Measurements from ENCODE around the gene NFATC3. TPM values are rescaled to one million over a fixed set of nuclear protein-coding genes. Genes with fewer than 3 reads are reported as not detected.
"Not testable (repeated sequence)": the region's sequence is repeated elsewhere in the genome, so short reads cannot be mapped to it uniquely, and the experiment has no call there.

NFATC3 gene
- total RNA-seq, 1 donor from 2014 or later = 33.1 TPM

DNA sequence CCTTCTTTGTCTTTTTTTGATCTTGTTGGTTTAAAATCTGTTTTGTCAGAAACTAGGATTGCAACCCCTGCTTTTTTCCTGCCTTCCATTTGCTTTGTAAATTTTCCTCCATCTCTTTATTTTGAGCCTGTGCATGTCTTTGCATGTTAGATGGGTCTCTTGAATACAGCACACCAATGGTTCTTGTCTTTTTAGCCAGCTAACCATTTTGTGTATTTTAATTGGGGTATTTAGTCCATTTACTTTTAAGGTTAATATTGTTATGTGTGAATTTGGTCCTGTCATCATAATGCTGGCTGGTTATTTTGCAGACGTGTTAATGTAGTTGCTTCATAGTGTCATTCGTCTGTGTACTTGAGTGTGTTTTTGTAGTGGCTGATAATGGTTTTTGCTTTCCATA, 26.2 kb downstream of the NFATC3 start:
- Mint-ChIP-seq H3K4me1 (ENCODE audit: low read depth, unreplicated experiment) (no peaks in the 10 kb centered on the region), H3K4me3 (ENCODE audit: unreplicated experiment) (no peak overlapping the region), H3K36me3 (ENCODE audit: unreplicated experiment) (peaks cover 30% of the 10 kb centered on the region), H3K27ac (ENCODE audit: unreplicated experiment) (no peak overlapping the region), H3K27me3 (ENCODE audit: unreplicated experiment) (peaks cover 3% of the 10 kb centered on the region), H3K9me3 (ENCODE audit: unreplicated experiment) (peaks cover 20% of the 10 kb centered on the region)
- no peak for DNase-seq
- no peak for TF ChIP-seq CTCF (IDR thresholded peaks at IDR 0.05; ENCODE audit: partially characterized antibody, unreplicated experiment)

DNA sequence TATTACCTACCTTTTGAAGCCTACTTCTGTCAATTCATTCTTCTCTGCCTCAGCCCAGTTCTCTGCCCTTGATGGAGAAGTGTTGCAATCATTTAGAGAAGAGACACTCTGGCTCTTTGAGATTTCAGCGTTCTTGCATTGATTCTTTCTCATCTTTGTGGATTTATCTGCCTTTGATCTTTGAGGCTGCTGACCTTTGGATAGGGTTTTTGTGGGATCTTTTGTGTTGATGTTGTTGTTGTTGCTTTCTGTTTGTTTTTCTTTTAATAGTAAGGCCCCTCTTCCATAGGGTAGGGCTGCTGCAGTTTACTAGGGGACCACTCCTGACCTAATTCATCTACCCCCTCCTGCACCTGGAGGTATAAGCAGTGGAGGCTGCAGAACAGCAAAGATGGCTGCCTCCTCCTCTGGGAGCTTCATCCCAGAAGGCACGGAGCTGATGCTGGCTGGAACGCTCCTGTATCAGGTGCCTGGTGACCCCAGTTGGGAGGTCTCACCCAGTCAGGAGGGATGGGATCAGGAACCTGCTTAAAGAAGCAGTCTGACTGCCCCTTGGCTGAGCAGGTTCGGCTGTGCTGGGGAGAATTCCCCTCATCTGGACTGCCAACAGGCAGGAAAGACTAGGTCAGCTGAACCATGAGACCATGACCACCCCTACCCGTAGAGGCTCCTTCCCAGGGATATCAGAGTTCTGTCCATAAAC, 28.0 kb downstream of the NFATC3 start:
- H3K36me3 Mint-ChIP-seq (ENCODE audit: unreplicated experiment) = peaks cover 30% of the 10 kb centered on the region
- DNase-seq = no peak
- no peak overlapping the region for H3K4me3 Mint-ChIP-seq (ENCODE audit: unreplicated experiment)
- no peak overlapping the region for H3K27ac Mint-ChIP-seq (ENCODE audit: unreplicated experiment)
- TF ChIP-seq CTCF (IDR thresholded peaks at IDR 0.05; ENCODE audit: partially characterized antibody, unreplicated experiment) = no peak
- no peaks in the 10 kb centered on the region for H3K4me1 Mint-ChIP-seq (ENCODE audit: low read depth, unreplicated experiment)
- peaks cover 3% of the 10 kb centered on the region for H3K27me3 Mint-ChIP-seq (ENCODE audit: unreplicated experiment)
- H3K9me3 Mint-ChIP-seq (ENCODE audit: unreplicated experiment) = peaks cover 18% of the 10 kb centered on the region

- Mint-ChIP-seq H3K36me3 (ENCODE audit: unreplicated experiment) (peaks cover 30% of the 10 kb centered on the region), H3K27ac (ENCODE audit: unreplicated experiment) (no peak overlapping the region), H3K9me3 (ENCODE audit: unreplicated experiment) (peaks cover 18% of the 10 kb centered on the region), H3K4me1 (ENCODE audit: low read depth, unreplicated experiment) (no peaks in the 10 kb centered on the region), H3K27me3 (ENCODE audit: unreplicated experiment) (peaks cover 3% of the 10 kb centered on the region), H3K4me3 (ENCODE audit: unreplicated experiment) (no peak overlapping the region)
- DNase-seq = no peak
- no peak for TF ChIP-seq CTCF (IDR thresholded peaks at IDR 0.05; ENCODE audit: partially characterized antibody, unreplicated experiment)
Observed at GRCh38 chr16:68113765-68114240, 28.6 kb downstream of the NFATC3 start.

GRCh38 chr16:68114939-68115338, 29.8 kb downstream of the NFATC3 start:
- H3K4me3 Mint-ChIP-seq (ENCODE audit: unreplicated experiment); DNase-seq; H3K27me3 Mint-ChIP-seq (ENCODE audit: unreplicated experiment); H3K27ac Mint-ChIP-seq (ENCODE audit: unreplicated experiment); H3K4me1 Mint-ChIP-seq (ENCODE audit: low read depth, unreplicated experiment): not testable (repeated sequence)
- Mint-ChIP-seq H3K9me3 (ENCODE audit: unreplicated experiment) (peaks cover 14% of the 10 kb centered on the region), H3K36me3 (ENCODE audit: unreplicated experiment) (peaks cover 24% of the 10 kb centered on the region)

- no peak for TF ChIP-seq CTCF (IDR thresholded peaks at IDR 0.05; ENCODE audit: partially characterized antibody, unreplicated experiment)
Observed at GRCh38 chr16:68115851-68116250, 30.7 kb downstream of the NFATC3 start.

More at GRCh38 chr16:68115851-68116250, 30.7 kb downstream of the NFATC3 start:
- no peaks in the 10 kb centered on the region for H3K27me3 Mint-ChIP-seq (ENCODE audit: unreplicated experiment)
- no peak overlapping the region for H3K4me3 Mint-ChIP-seq (ENCODE audit: unreplicated experiment)
- no peak overlapping the region for H3K27ac Mint-ChIP-seq (ENCODE audit: unreplicated experiment)
- DNase-seq = no peak
- peaks cover 18% of the 10 kb centered on the region for H3K36me3 Mint-ChIP-seq (ENCODE audit: unreplicated experiment)
- no peaks in the 10 kb centered on the region for H3K4me1 Mint-ChIP-seq (ENCODE audit: low read depth, unreplicated experiment)
- H3K9me3 Mint-ChIP-seq (ENCODE audit: unreplicated experiment) = peaks cover 11% of the 10 kb centered on the region
